Measurements from ENCODE around the gene PPP1R13B. TPM values are rescaled to one million over a fixed set of nuclear protein-coding genes. Genes with fewer than 3 reads are reported as not detected.

Gene PPP1R13B
- total RNA-seq, 4 donors from 2014 or later = 10.4 to 24.6 (median 11.8) TPM

DNA sequence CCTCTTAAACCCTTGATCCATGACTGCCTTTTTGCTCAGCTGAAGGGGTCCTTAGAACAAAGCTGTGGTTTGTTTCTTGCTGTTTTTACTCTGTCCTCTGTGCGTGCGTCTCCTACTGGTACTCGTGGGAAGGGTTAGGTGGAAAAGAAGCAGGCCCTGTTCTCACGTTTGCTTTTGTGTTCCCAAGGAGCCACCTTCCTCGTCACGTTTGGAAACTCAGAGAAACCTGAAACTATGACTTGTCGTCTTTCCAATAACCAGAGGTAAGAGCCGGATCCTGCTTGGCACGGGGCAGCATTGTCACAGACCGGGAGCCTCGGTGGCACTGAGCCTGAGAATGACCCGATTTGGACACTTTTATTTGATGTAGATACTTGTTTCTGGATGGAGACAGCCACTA lies 118.7 kb downstream of the PPP1R13B start:
- in situ Hi-C loops (cut with MboI; ENCODE audit: low sequenced_read_pairs in 4 of 4) = no loop called here
- intact Hi-C loops (cut with DNase I; ENCODE audit: low total_unique reads) = no loop called here
- peaks cover 10 to 20% of the 10 kb centered on the region in 2 donors for H3K4me1 ChIP-seq
- H3K27me3 ChIP-seq = no peaks in the 10 kb centered on the region
- peak overlapping the region in 3 of 4 donors; percentile 21 to 66 (median 44) for H3K27ac ChIP-seq
- TF ChIP-seq, protein P1, sequence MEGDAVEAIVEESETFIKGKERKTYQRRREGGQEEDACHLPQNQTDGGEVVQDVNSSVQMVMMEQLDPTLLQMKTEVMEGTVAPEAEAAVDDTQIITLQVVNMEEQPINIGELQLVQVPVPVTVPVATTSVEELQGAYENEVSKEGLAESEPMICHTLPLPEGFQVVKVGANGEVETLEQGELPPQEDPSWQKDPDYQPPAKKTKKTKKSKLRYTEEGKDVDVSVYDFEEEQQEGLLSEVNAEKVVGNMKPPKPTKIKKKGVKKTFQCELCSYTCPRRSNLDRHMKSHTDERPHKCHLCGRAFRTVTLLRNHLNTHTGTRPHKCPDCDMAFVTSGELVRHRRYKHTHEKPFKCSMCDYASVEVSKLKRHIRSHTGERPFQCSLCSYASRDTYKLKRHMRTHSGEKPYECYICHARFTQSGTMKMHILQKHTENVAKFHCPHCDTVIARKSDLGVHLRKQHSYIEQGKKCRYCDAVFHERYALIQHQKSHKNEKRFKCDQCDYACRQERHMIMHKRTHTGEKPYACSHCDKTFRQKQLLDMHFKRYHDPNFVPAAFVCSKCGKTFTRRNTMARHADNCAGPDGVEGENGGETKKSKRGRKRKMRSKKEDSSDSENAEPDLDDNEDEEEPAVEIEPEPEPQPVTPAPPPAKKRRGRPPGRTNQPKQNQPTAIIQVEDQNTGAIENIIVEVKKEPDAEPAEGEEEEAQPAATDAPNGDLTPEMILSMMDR (IDR thresholded peaks at IDR 0.05 in 4 of 5, conservative IDR thresholded peaks at IDR 0.05 in 1 of 5) = peak in 1 of 5 experiments; percentile 7
- no peak for TF ChIP-seq POLR2A (IDR thresholded peaks at IDR 0.05)
- H3K4me3 ChIP-seq = no peak overlapping the region
- DNase-seq (no peak), ATAC-seq (peak; percentile 64 to 65)
- peaks cover 0 to 24% of the 10 kb centered on the region in 2 donors for H3K36me3 ChIP-seq
- no peaks in the 10 kb centered on the region for H3K9me3 ChIP-seq

DNA sequence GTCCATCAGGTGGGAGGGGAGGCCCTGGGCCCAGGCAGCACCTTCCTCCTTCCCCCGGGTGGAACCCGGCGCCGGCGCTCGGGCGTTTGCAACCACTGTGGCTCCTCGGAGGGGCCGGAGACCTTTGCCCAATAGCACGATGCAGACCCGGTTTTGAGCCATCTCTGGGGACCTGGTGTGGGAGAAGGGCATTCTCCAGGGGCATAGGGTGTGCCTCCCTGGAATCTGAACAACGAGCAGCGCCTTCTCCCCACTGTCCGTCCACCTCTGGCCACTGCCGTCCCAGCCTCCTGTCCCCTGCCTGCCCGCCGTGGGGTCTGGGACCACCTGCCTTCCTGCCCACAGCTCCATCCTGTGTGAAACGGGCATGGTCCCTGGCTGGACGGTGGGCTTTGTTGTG lies 119.2 kb downstream of the PPP1R13B start:
- ATAC-seq (no peak), DNase-seq (no peak)
- intact Hi-C loops (cut with DNase I; ENCODE audit: low total_unique reads) (no loop called here), in situ Hi-C loops (cut with MboI; ENCODE audit: low sequenced_read_pairs in 4 of 4) (no loop called here)
- TF ChIP-seq POLR2A (IDR thresholded peaks at IDR 0.05) = no peak
- TF ChIP-seq, protein P1 (IDR thresholded peaks at IDR 0.05 in 4 of 5, conservative IDR thresholded peaks at IDR 0.05 in 1 of 5) = no peak
- Histone ChIP-seq H3K4me1 (peaks cover 16 to 25% of the 10 kb centered on the region in 2 donors), H3K9me3 (no peaks in the 10 kb centered on the region), H3K36me3 (peaks cover 0 to 18% of the 10 kb centered on the region in 2 donors), H3K4me3 (no peak overlapping the region), H3K27ac (peak overlapping the region in 1 of 4 donors; percentile 66), H3K27me3 (no peaks in the 10 kb centered on the region)

DNA sequence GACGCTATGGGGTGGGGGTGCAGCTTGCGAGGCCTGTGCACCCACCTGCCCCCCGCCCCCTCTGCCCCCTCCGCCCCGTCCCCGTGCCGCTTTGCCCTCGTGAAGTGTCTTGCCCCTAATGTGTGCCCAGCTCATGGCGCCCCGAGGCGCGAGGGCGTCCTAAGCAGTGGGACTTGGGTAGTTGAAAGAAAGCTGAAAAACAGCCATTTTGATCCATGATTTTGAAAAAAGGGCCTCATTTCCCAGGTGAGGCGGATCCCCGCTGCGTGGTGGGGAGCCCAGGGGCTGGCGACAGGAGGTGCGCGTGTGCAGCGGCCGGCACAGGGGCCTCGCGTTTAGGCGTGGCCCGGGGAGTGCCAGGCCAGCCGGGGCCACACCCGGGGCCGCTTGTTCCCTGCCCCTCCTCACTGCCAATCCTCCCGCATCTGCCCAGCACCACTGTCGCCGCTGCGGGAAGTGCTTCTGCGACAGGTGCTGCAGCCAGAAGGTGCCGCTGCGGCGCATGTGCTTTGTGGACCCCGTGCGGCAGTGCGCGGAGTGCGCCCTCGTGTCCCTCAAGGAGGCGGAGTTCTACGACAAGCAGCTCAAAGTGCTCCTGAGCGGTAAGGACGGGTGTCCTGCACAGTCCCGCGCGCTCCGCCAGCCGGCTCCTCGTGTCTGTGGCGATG lies 119.9 kb downstream of the PPP1R13B start:
- peaks cover 0 to 14% of the 10 kb centered on the region in 2 donors for H3K36me3 ChIP-seq
- no peak for DNase-seq
- intact Hi-C loops (cut with DNase I; ENCODE audit: low total_unique reads) (no loop called here), in situ Hi-C loops (cut with MboI; ENCODE audit: low sequenced_read_pairs in 4 of 4) (no loop called here)
- no peaks in the 10 kb centered on the region for H3K9me3 ChIP-seq
- no peak for ATAC-seq
- TF ChIP-seq POLR2A (IDR thresholded peaks at IDR 0.05) = no peak
- TF ChIP-seq, protein P1 (IDR thresholded peaks at IDR 0.05 in 4 of 5, conservative IDR thresholded peaks at IDR 0.05 in 1 of 5) = no peak
- H3K27me3 ChIP-seq = no peaks in the 10 kb centered on the region
- no peak overlapping the region for H3K27ac ChIP-seq
- H3K4me3 ChIP-seq = no peak overlapping the region
- peaks cover 23 to 30% of the 10 kb centered on the region in 2 donors for H3K4me1 ChIP-seq

DNA sequence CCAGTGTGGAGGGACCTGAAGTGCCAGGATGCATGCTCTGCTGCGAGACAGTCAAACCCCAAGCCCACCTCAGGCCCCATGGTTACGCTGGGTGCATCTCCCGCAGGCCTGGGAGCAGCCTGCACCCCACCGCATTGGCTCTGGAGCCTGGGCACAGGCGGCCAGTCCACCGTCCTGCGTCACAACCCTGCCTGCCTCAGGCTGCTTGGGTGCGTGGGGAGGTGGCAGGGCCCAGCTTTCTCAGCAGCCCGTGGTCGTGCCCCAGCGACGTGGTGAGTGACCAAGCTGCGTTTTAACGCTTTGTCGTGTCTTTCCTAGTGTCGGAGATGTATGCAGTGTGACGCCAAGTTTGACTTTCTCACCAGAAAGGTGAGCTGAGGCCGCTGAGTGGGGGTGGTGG lies 120.9 kb downstream of the PPP1R13B start:
- Histone ChIP-seq H3K27me3 (no peaks in the 10 kb centered on the region), H3K9me3 (no peaks in the 10 kb centered on the region), H3K27ac (no peak overlapping the region), H3K36me3 (peaks cover 0 to 14% of the 10 kb centered on the region in 2 donors), H3K4me3 (no peak overlapping the region), H3K4me1 (peaks cover 30 to 32% of the 10 kb centered on the region in 2 donors)
- in situ Hi-C loops (cut with MboI; ENCODE audit: low sequenced_read_pairs in 4 of 4) (no loop called here), intact Hi-C loops (cut with DNase I; ENCODE audit: low total_unique reads) (no loop called here)
- ATAC-seq (no peak), DNase-seq (no peak)
- TF ChIP-seq, protein P1 (IDR thresholded peaks at IDR 0.05 in 4 of 5, conservative IDR thresholded peaks at IDR 0.05 in 1 of 5) = no peak
- no peak for TF ChIP-seq POLR2A (IDR thresholded peaks at IDR 0.05)
